Measurements from ENCODE around the gene AGAP9.
"Not testable (repeated sequence)": the region's sequence is repeated elsewhere in the genome, so short reads cannot be mapped to it uniquely, and the experiment has no call there.

AGAP9 gene

DNA sequence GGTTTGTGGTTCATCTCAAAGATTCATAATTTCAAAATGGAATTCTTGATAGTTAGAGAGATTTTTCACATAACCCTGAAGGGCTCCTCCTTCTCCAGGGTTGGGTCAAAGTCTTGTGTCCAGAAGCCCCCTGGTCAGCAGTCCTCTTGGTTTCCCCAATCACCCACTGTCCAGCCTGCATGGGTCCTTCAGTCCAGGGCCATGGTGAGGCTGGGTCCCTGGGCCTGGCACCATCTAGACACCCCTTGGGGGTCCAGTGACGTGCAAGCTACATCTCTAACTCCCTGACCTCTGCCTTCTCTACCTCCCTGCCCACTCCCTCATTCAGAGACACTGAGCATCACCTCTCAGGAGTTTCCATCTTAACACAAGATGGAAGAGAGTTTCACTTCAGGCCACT is 65.6 kb downstream of the AGAP9 start:
- no peak overlapping the region for H3K4me3 ChIP-seq (ENCODE audit: low read depth in 1 of 2, low read length in 2 of 2)
- H3K4me1 ChIP-seq (ENCODE audit: control insufficient read depth in 1 of 2, insufficient read depth in 2 of 2, low read length in 2 of 2) = peaks cover 0 to 4% of the 10 kb centered on the region in 2 donors
- H3K27me3 ChIP-seq (ENCODE audit: control insufficient read depth in 1 of 2, insufficient read depth in 2 of 2, low read length in 2 of 2) = no peaks in the 10 kb centered on the region
- no peak overlapping the region for H3K9ac ChIP-seq (ENCODE audit: low read depth in 1 of 2, low read length in 2 of 2)
- no peaks in the 10 kb centered on the region for H3K9me3 ChIP-seq (ENCODE audit: control insufficient read depth in 1 of 2, low read length in 2 of 2)
- H3K27ac ChIP-seq (ENCODE audit: low read depth, low read length) = no peak overlapping the region
- H3K36me3 ChIP-seq (ENCODE audit: control insufficient read depth in 1 of 2, insufficient read depth in 2 of 2, low read length in 2 of 2) = no peaks in the 10 kb centered on the region

DNA sequence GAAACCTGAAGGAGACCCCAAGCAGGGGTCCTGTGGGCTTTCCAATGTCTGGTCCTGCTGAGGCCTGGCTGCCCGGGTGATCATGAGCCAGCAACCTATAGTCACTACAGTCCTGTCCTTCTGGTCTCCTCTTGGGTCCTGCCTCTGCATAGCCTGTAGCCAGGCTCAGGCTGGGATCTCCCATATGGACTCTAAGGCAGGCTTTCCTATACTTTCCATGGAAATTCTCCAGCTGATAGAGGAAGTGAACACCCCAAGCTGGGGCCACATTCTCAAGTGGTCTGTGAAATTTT is 66.0 kb downstream of the AGAP9 start:
- Histone ChIP-seq H3K4me1 (ENCODE audit: control insufficient read depth in 1 of 2, insufficient read depth in 2 of 2, low read length in 2 of 2) (peaks cover 0 to 4% of the 10 kb centered on the region in 2 donors), H3K4me3 (ENCODE audit: low read depth in 1 of 2, low read length in 2 of 2) (no peak overlapping the region), H3K9me3 (ENCODE audit: control insufficient read depth in 1 of 2, low read length in 2 of 2) (no peaks in the 10 kb centered on the region), H3K36me3 (ENCODE audit: control insufficient read depth in 1 of 2, insufficient read depth in 2 of 2, low read length in 2 of 2) (no peaks in the 10 kb centered on the region), H3K27ac (ENCODE audit: low read depth, low read length) (no peak overlapping the region), H3K27me3 (ENCODE audit: control insufficient read depth in 1 of 2, insufficient read depth in 2 of 2, low read length in 2 of 2) (peaks cover 0 to under 1% of the 10 kb centered on the region in 2 donors), H3K9ac (ENCODE audit: low read depth in 1 of 2, low read length in 2 of 2) (no peak overlapping the region)

DNA sequence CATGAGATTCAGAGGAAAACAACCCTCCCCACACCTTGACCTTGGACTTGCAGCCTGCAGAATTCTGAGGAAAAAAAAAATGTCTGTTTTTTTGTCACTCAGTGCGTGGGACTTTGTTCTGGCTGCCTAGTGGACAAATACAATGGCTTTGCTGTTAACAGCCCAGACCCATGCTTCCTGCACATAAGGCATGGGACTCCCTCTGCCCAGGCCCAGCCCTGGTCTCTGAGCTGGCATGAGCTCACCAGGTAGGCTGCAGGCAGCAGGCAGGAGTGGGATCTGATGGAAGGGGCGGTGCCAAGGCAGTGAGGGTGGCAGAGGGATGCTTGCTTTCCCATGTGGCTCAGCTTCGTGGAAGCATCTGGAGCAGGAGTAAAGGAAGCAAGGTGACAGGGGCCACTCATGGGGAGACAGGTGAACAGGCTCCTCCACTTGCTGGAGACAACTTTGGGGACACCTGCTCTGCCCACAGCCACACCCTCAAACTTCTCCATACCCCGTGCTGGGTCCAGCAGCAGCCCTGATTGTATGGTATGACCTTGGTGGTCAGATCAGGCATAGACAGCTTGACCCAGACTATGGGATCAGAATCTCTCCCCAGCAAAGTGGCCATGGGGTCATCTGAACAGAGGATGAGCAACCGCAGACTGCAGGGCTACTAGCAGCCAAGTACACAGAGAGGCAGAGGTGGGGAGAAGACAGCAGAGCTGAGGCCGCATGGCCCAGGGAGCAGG is 66.5 kb downstream of the AGAP9 start:
- no peaks in the 10 kb centered on the region for H3K36me3 ChIP-seq (ENCODE audit: control insufficient read depth in 1 of 2, insufficient read depth in 2 of 2, low read length in 2 of 2)

DNA sequence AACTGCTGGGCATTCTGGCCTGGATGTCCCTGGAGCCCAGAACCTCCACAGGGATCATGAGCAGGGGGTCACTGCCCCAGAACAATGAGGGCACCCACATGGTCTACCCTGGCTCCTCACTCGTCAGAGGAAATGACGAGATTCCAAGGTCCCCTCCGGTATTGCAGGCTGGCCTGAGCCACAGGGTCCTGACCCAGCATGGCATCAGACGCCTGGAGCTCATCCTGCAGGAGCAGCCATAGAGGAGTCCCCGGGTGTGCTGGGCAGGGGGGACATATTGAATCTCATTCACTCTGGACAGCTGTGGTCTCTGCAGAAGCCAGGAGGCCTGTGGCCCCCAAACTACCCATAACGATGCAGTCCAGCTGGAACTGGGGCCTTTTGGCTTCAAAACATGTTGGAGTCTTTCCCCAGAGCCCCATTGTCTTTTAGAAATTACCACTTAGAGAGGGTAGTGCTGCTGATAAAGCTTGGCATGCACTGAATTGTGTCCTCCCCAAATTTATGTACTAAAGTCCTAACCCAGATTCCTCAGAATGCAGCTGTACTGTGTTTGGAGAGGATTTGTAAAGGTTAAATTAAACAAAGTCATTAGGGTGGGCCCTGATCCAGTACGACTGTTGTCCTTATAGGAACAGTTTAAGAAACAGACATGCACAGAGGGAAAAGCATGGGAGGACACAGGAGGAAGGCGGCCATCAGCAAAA is 67.2 kb downstream of the AGAP9 start:
- no peak overlapping the region for H3K4me3 ChIP-seq (ENCODE audit: low read depth in 1 of 2, low read length in 2 of 2)
- H3K9me3 ChIP-seq (ENCODE audit: control insufficient read depth in 1 of 2, low read length in 2 of 2) = no peaks in the 10 kb centered on the region
- peaks cover 0 to 4% of the 10 kb centered on the region in 2 donors for H3K27me3 ChIP-seq (ENCODE audit: control insufficient read depth in 1 of 2, insufficient read depth in 2 of 2, low read length in 2 of 2)
- H3K4me1 ChIP-seq (ENCODE audit: control insufficient read depth in 1 of 2, insufficient read depth in 2 of 2, low read length in 2 of 2) = peaks cover 0 to 4% of the 10 kb centered on the region in 2 donors
- H3K9ac ChIP-seq (ENCODE audit: low read depth in 1 of 2, low read length in 2 of 2) = no peak overlapping the region
- no peak overlapping the region for H3K27ac ChIP-seq (ENCODE audit: low read depth, low read length)
- H3K36me3 ChIP-seq (ENCODE audit: control insufficient read depth in 1 of 2, insufficient read depth in 2 of 2, low read length in 2 of 2) = no peaks in the 10 kb centered on the region

More for the DNA sequence above, 66.5 kb downstream of the AGAP9 start:
- Histone ChIP-seq H3K27me3 (ENCODE audit: control insufficient read depth in 1 of 2, insufficient read depth in 2 of 2, low read length in 2 of 2) (peaks cover 0 to 4% of the 10 kb centered on the region in 2 donors), H3K27ac (ENCODE audit: low read depth, low read length) (no peak overlapping the region), H3K4me3 (ENCODE audit: low read depth in 1 of 2, low read length in 2 of 2) (no peak overlapping the region), H3K4me1 (ENCODE audit: control insufficient read depth in 1 of 2, insufficient read depth in 2 of 2, low read length in 2 of 2) (peaks cover 0 to 4% of the 10 kb centered on the region in 2 donors), H3K9ac (ENCODE audit: low read depth in 1 of 2, low read length in 2 of 2) (no peak overlapping the region), H3K9me3 (ENCODE audit: control insufficient read depth in 1 of 2, low read length in 2 of 2) (no peaks in the 10 kb centered on the region)

DNA sequence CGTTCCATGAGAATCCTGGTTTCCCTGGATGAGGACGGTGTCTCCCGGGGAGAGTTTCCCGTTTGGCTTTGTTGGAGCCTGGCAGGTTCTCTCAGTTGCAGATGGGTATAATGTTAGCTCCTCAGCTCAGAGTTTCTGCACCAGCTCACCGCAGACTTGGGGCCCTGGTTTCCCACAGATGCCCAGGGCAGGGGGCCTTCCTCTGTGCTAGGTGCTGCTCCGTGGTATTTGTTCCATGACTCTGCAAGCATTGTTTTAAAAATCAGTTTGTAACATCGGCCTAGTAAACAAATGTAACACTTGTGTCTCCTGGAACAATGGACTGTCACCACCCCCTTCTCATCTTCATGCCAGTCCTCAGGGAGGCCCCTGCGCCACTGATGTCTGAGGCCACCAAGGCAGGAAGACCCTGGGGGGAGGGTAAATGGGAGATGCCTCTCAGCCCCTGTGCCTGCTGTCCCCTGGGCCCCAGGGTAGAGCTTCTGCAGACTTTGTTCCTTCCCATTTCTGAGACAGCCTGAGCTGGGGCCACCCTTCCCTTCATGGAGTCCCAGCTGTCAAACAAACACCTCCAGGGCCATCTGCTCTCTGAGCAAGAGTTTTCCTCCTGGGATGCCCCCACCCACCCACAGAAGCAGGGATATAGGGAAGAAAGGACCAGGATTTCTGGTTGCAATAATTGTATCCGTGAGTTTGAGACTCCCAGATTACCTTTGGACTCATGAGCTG is 67.9 kb downstream of the AGAP9 start:
- not testable (repeated sequence) for H3K9me3 ChIP-seq (ENCODE audit: control insufficient read depth in 1 of 2, low read length in 2 of 2); H3K9ac ChIP-seq (ENCODE audit: low read depth in 1 of 2, low read length in 2 of 2); H3K4me1 ChIP-seq (ENCODE audit: control insufficient read depth in 1 of 2, insufficient read depth in 2 of 2, low read length in 2 of 2); H3K27ac ChIP-seq (ENCODE audit: low read depth, low read length); H3K27me3 ChIP-seq (ENCODE audit: control insufficient read depth in 1 of 2, insufficient read depth in 2 of 2, low read length in 2 of 2); H3K36me3 ChIP-seq (ENCODE audit: control insufficient read depth in 1 of 2, insufficient read depth in 2 of 2, low read length in 2 of 2); H3K4me3 ChIP-seq (ENCODE audit: low read depth in 1 of 2, low read length in 2 of 2)

DNA sequence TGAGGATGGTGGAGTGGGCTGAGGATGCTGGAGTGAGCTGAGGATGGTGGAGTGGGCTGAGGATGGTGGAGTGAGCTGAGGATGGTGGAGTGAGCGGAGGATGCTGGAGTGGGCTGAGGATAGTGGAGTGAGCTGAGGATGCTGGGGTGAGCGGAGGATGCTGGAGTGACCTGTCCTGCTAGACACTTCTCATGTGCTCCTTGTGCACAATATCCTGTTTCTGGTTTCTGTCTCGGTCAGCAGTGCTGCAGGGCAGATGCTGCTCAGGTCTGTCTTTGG is 68.7 kb downstream of the AGAP9 start:
- no peak overlapping the region for H3K4me3 ChIP-seq (ENCODE audit: low read depth in 1 of 2, low read length in 2 of 2)
- H3K4me1 ChIP-seq (ENCODE audit: control insufficient read depth in 1 of 2, insufficient read depth in 2 of 2, low read length in 2 of 2) = peaks cover 0 to 4% of the 10 kb centered on the region in 2 donors
- no peaks in the 10 kb centered on the region for H3K9me3 ChIP-seq (ENCODE audit: control insufficient read depth in 1 of 2, low read length in 2 of 2)

DNA sequence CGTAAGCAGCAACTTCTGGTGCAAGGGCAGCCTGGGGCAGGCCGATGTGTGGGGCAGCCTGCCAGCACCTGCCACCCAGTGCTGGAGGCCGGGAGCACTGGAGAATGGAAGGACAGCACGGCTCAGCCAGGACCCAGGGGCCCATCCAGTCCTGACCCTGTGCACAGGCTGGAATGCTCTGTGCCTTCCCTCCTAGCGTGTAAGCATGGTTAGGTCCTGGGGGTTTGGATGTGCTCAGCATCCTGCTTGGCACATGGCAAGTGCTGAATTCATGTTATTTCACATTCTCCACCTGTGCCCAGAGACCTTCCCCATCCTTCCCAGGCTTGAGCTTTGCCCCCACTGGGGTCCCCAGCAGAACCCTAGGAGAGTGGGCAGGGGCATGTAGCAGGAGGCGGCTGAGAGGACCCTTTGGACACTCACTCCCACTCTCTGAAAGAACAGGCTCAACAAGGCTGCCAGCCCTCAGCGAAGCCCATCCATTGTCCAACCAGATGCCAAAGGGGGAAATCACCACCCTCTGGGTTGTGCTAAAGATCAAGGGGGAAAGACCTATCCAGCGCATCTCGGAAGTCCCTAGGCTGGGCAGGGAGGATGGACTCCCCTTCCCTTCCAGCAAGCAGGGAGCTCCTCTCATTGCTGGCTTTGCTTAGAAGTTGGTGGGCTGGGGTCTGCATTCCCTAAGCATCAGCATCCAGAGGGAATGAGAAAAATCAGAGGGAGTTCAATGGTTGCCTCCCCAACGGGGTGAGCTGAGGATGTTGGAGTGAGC is 69.2 kb downstream of the AGAP9 start:
- no peaks in the 10 kb centered on the region for H3K36me3 ChIP-seq (ENCODE audit: control insufficient read depth in 1 of 2, insufficient read depth in 2 of 2, low read length in 2 of 2)
- no peak overlapping the region for H3K27ac ChIP-seq (ENCODE audit: low read depth, low read length)
- peaks cover 0 to 4% of the 10 kb centered on the region in 2 donors for H3K4me1 ChIP-seq (ENCODE audit: control insufficient read depth in 1 of 2, insufficient read depth in 2 of 2, low read length in 2 of 2)
- no peaks in the 10 kb centered on the region for H3K9me3 ChIP-seq (ENCODE audit: control insufficient read depth in 1 of 2, low read length in 2 of 2)
- H3K27me3 ChIP-seq (ENCODE audit: control insufficient read depth in 1 of 2, insufficient read depth in 2 of 2, low read length in 2 of 2) = peaks cover 0 to 4% of the 10 kb centered on the region in 2 donors
- no peak overlapping the region for H3K4me3 ChIP-seq (ENCODE audit: low read depth in 1 of 2, low read length in 2 of 2)
- no peak overlapping the region for H3K9ac ChIP-seq (ENCODE audit: low read depth in 1 of 2, low read length in 2 of 2)

More for the DNA sequence above, 68.7 kb downstream of the AGAP9 start:
- Histone ChIP-seq H3K27me3 (ENCODE audit: control insufficient read depth in 1 of 2, insufficient read depth in 2 of 2, low read length in 2 of 2) (peaks cover 0 to 4% of the 10 kb centered on the region in 2 donors), H3K27ac (ENCODE audit: low read depth, low read length) (no peak overlapping the region), H3K9ac (ENCODE audit: low read depth in 1 of 2, low read length in 2 of 2) (no peak overlapping the region), H3K36me3 (ENCODE audit: control insufficient read depth in 1 of 2, insufficient read depth in 2 of 2, low read length in 2 of 2) (no peaks in the 10 kb centered on the region)

DNA sequence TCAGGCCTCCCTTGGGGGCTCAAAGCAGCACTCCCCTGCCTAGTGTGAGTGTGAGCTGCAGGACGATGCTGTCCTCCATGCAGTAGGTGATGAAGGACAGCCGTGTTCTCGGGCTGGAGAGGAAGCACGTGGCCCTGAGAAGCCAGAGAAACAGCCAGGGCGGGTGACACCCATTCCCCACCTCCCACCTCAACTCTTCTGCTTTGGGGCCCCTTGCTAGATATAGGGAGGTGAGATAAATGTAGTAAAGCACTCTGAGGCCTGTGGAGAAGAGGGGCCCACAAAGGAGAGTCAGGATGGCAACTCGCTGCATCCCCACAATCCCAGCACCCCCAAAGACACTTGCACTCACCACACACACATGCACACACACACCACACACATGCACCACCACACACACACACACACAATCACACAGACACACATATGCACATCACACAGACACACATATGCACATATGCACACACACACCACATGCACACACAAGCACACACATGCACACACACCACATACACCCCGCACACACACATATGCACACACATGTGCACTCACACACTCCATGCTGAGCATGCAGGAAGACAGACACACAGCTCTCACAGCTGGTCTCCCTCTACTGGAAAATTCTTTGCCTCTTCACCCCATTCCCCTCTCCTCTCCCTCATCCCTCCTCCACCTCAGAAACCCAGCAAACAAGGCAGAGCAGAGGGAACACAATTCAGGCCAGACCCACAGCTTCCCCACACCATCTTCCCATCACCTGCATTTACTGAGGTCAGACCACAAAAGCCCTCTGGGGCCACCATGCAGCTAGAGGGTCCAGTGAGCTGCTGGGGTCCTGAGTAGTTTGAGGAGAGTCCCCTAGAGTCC is 70.1 kb downstream of the AGAP9 start:
- Histone ChIP-seq H3K4me1 (ENCODE audit: control insufficient read depth in 1 of 2, insufficient read depth in 2 of 2, low read length in 2 of 2) (peaks cover 0 to 4% of the 10 kb centered on the region in 2 donors), H3K9me3 (ENCODE audit: control insufficient read depth in 1 of 2, low read length in 2 of 2) (no peaks in the 10 kb centered on the region), H3K4me3 (ENCODE audit: low read depth in 1 of 2, low read length in 2 of 2) (no peak overlapping the region), H3K9ac (ENCODE audit: low read depth in 1 of 2, low read length in 2 of 2) (no peak overlapping the region), H3K36me3 (ENCODE audit: control insufficient read depth in 1 of 2, insufficient read depth in 2 of 2, low read length in 2 of 2) (no peaks in the 10 kb centered on the region), H3K27ac (ENCODE audit: low read depth, low read length) (no peak overlapping the region), H3K27me3 (ENCODE audit: control insufficient read depth in 1 of 2, insufficient read depth in 2 of 2, low read length in 2 of 2) (peaks cover 0 to 4% of the 10 kb centered on the region in 2 donors)

DNA sequence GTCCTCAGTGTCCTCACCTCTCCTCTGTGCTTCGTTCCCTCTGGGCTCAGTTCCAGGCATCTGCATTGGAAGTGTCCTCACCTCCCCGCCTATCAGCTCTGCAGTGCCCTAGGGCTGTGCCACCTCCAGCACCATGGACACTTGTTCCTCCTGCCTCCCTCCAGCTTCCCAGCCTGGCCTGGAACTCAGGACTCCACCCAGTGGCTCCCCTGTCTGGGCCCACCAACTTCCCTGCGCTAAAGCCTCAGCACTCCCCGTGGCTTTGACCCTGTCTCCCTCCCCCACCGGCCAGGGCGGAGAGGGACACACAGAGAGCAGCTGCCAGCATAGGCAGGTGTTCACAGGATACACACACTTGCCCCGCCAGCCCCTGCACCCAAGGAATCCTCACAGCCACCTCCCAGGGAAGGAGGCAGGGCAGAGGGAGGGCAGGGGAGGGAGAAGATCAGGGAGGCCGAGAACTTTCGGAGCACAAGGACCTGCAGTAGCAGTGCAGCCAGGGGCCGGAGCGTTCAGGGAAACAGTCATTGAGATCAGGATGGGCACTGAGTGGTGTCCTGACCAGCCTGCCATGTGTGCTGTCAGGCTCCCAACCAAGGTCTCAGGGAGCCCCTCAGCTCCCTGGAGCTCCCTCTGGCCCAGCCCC is 70.8 kb downstream of the AGAP9 start:
- no peak overlapping the region for H3K4me3 ChIP-seq (ENCODE audit: low read depth in 1 of 2, low read length in 2 of 2)
- no peak overlapping the region for H3K27ac ChIP-seq (ENCODE audit: low read depth, low read length)
- peaks cover 0 to 4% of the 10 kb centered on the region in 2 donors for H3K4me1 ChIP-seq (ENCODE audit: control insufficient read depth in 1 of 2, insufficient read depth in 2 of 2, low read length in 2 of 2)

More for the DNA sequence above, 70.8 kb downstream of the AGAP9 start:
- peaks cover 0 to 4% of the 10 kb centered on the region in 2 donors for H3K27me3 ChIP-seq (ENCODE audit: control insufficient read depth in 1 of 2, insufficient read depth in 2 of 2, low read length in 2 of 2)
- H3K9ac ChIP-seq (ENCODE audit: low read depth in 1 of 2, low read length in 2 of 2) = no peak overlapping the region
- H3K9me3 ChIP-seq (ENCODE audit: control insufficient read depth in 1 of 2, low read length in 2 of 2) = no peaks in the 10 kb centered on the region
- H3K36me3 ChIP-seq (ENCODE audit: control insufficient read depth in 1 of 2, insufficient read depth in 2 of 2, low read length in 2 of 2) = no peaks in the 10 kb centered on the region

All from duodenal mucosa (tissue), 2 donors.